ENCODE measurements around the gene PARD6A.

DNA sequence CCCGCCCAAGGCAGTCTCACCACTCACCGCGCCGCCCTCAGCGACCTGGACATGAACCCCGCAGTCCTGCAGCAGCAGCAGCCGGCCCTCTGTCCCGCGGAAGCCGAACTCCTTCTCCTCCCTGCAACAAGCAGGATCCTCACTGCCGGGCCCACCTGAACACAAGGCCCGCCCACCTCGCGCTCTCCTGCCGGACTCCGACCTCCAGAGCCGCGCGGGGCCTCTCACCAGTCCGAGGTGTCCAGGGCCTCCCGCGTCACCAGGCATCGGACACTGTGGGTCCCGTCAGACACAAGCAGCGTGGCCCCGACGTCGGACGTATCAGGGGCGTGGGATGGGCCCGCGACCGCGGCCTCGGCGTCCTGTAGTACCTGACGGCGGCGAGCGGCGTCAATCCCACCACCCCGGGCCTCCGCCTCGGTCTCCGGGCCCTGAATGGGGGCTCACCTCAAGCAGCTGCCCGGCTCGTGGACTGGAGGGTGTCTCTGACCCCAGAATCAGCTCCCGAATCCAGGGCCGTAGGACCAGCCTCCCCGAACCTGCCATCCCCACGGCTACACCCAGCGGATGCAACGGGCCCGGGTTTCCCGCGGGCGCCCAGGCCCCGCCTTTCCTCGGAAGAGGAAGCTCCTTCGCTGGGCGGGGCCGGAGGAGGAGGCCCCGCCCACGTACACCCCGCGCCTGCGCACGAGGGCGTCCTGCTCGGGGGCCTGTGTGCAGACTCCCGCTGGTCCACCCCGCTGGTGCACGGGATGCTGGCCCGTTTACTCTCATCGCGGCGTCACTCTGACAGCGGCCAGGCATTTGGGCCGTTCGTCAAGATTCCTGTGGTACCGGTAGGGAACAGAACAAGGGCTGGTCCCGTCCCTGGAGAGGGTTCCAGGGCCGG, 841 bp upstream of the PARD6A start, which contains the start of gene ACD:
- TF ChIP-seq CTCF (conservative IDR thresholded peaks at IDR 0.05), result no peak
- no peak for TF ChIP-seq EZH2 (IDR thresholded peaks at IDR 0.05; ENCODE audit: low read depth)
